Psoas muscle (tissue), 8 donors: Measurements from ENCODE around the gene KIF1A. TPM values are rescaled to one million over a fixed set of nuclear protein-coding genes. Genes with fewer than 3 reads are reported as not detected.

Experiments used
- ATAC-seq, 4 donors: fragments of 200-7000 bp; cut with Tn5 transposase; one replicate each; pipeline ENCODE4 v1.9.1; 2020; ENCODE audit warnings: moderate library complexity in 3 of 4, mild to moderate bottlenecking in 2 of 4
- DNase-seq, 2 donors: peaks; one replicate each; pipeline ENCODE4 v3.0.0-alpha.2; 2020
- H3K27ac ChIP-seq: fragments of 200-600 bp; one replicate; pipeline ENCODE4 v1.8.0; 2022
- H3K27me3 ChIP-seq, 3 donors: fragments of 200-600 bp in 1 of 3; one replicate each; pipeline versions ENCODE4 v1.6.1 to v1.8.0; 2013 to 2022; ENCODE audit warnings: low read length in 2 of 3, mild to moderate bottlenecking in 2 of 3, moderate library complexity in 1 of 3; ENCODE audit not compliant: insufficient read depth in 3 of 3
- H3K36me3 ChIP-seq, 2 donors: fragments of 200-600 bp in 1 of 2; one replicate each; pipeline versions ENCODE4 v1.6.1 to v1.8.0; 2013 to 2022; ENCODE audit warnings: low read depth in 1 of 2, mild to moderate bottlenecking in 1 of 2, moderate library complexity in 1 of 2; ENCODE audit not compliant: insufficient read depth in 1 of 2
- H3K4me1 ChIP-seq: fragments of 200-600 bp; one replicate; pipeline ENCODE4 v1.8.0; 2022
- H3K4me3 ChIP-seq: fragments of 200-600 bp; one replicate; pipeline ENCODE4 v1.8.0; 2022; ENCODE audit warnings: mild to moderate bottlenecking
- H3K9me3 ChIP-seq: fragments of 200-600 bp; one replicate; pipeline ENCODE4 v1.8.0; 2022
- WGBS, 3 donors: extraction: QIAGEN DNeasy Blood & Tissue Kit; methylation state at CpG; one replicate each; pipeline versions ENCODE4 v1.1.6 to v1.1.7; 2013; 5-methylcytosine and 5-hydroxymethylcytosine counted together
- intact Hi-C, 2 donors: fragments of 100-400 bp; cut with DNase I; formaldehyde crosslinking; loops; one replicate each; pipeline versions ENCODE4 v1.11.0 to v1.14.2; 2022
- polyA plus RNA-seq, 3 donors: library from polyadenylated mRNA; stranded (reverse); fragments of 200-250 nt; gene quantifications; one replicate each; pipeline ENCODE4 v1.2.3, GENCODE V29; 2013
- total RNA-seq, 4 donors: library from RNA; stranded (reverse); fragmentation: NEBNext Ultra II Directional in 2 of 4; extraction: Animal tissue kit (Norgen Biotek cat#: 25700) in 2 of 4; gene quantifications; one replicate each; pipeline versions ENCODE4 v1.2.1 to v1.2.4, GENCODE V29; 2021 to 2023
- TF ChIP-seq, protein P1 (sequence below): fragments of 200-600 bp; IDR thresholded peaks from one replicate; pipeline ENCODE4 v1.8.0; 2022; ENCODE audit warnings: antibody characterized with exemption
- donor health status: healthy with polysubstance abuse.
- donor health status: DM: no; HTN: no; CAD: no; lungs with moderate emphysema.
- donor health status: Bipolar disorder and iron deficiency.
- donor health status: healthy.
- donor health status: DM: yes; HTN: yes; CAD: no.
- donor health status: DM: no; HTN: no; CAD: no.
- donor health status: DM: no; HTN: no; CAD: no.
- donor health status: DM: yes; HTN: yes; CAD: no.

Gene KIF1A
- total and polyA plus RNA-seq, 7 donors: 0.01 to 1.2 (median 0.12) TPM; not detected in 2

DNA sequence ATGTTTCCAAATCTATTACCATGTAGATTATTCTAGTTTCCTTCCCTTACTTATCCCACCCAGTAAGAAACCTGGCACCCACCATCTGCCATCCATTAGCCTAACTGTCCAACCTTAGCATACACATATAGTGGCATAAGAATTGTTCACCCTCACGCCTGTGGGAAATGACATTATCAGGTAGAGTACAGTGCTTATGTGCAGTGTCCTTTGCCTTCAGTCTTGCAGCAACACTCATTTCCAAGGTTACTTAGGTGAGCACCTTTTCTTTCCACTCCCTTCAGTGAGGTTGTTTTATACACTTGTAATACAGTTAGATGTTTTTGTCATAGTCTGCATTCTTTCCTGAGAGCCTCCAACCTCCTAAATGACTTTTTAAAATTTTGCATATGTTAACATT is 155.4 kb downstream of the KIF1A start:
- intact Hi-C loops: no loop called here
- no peak for ATAC-seq
- no peak for DNase-seq
- WGBS, 3 donors: 79 to 88% (median 83%) methylated on average over 1 of the region's 1 CpG
- Histone ChIP-seq H3K4me3 (no peak overlapping the region), H3K36me3 (no peaks in the 10 kb centered on the region), H3K27ac (no peak overlapping the region), H3K27me3 (peaks cover 0 to 30% (median 0%) of the 10 kb centered on the region in 3 donors), H3K9me3 (peaks cover 3% of the 10 kb centered on the region), H3K4me1 (no peaks in the 10 kb centered on the region)
- TF ChIP-seq, protein P1, sequence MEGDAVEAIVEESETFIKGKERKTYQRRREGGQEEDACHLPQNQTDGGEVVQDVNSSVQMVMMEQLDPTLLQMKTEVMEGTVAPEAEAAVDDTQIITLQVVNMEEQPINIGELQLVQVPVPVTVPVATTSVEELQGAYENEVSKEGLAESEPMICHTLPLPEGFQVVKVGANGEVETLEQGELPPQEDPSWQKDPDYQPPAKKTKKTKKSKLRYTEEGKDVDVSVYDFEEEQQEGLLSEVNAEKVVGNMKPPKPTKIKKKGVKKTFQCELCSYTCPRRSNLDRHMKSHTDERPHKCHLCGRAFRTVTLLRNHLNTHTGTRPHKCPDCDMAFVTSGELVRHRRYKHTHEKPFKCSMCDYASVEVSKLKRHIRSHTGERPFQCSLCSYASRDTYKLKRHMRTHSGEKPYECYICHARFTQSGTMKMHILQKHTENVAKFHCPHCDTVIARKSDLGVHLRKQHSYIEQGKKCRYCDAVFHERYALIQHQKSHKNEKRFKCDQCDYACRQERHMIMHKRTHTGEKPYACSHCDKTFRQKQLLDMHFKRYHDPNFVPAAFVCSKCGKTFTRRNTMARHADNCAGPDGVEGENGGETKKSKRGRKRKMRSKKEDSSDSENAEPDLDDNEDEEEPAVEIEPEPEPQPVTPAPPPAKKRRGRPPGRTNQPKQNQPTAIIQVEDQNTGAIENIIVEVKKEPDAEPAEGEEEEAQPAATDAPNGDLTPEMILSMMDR: no peak

Other genes with a start within 250 kb of the KIF1A start
- 1 to 10 TPM; 5.0 to 9.9 (median 7.6) TPM for gene CAPN10, start 233.5 kb downstream of the KIF1A start, total RNA-seq
- 10 to 100 TPM in 2 of 3 donors, 1 to 10 TPM in 1; 8.9 to 15.0 (median 13.1) TPM for gene CAPN10, start 233.5 kb downstream of the KIF1A start, polyA plus RNA-seq
- under 1 TPM; 0.36 to 0.92 (median 0.68) TPM for gene GPR35, start 194.7 kb downstream of the KIF1A start, total RNA-seq
- gene GPR35, start 194.7 kb downstream of the KIF1A start, polyA plus RNA-seq: under 1 TPM; 0.30 to 0.89 (median 0.58) TPM
- gene AQP12B, start 137.3 kb downstream of the KIF1A start, total RNA-seq: not detected
- not detected for gene AQP12B, start 137.3 kb downstream of the KIF1A start, polyA plus RNA-seq
- gene AQP12A, start 128.4 kb downstream of the KIF1A start, total RNA-seq: not detected
- gene AQP12A, start 128.4 kb downstream of the KIF1A start, polyA plus RNA-seq: not detected
- under 1 TPM in 1 of 4 donors, not detected in 3; 0.30 TPM for gene AGXT, start 48.6 kb upstream of the KIF1A start, total RNA-seq
- gene AGXT, start 48.6 kb upstream of the KIF1A start, polyA plus RNA-seq: 1 to 10 TPM in 1 of 3 donors, under 1 TPM in 1, not detected in 1; 0.11 to 1.3 TPM
- not detected for gene MAB21L4, start 75.9 kb upstream of the KIF1A start, total RNA-seq
- gene MAB21L4, start 75.9 kb upstream of the KIF1A start, polyA plus RNA-seq: not detected
- not detected for gene CROCC2, start 86.1 kb upstream of the KIF1A start, total RNA-seq
- gene CROCC2, start 86.1 kb upstream of the KIF1A start, polyA plus RNA-seq: under 1 TPM in 1 of 3 donors, not detected in 2; 0.01 TPM
- 10 to 100 TPM in 2 of 4 donors, 1 to 10 TPM in 2; 8.6 to 36.9 (median 11.1) TPM for gene SNED1, start 178.4 kb upstream of the KIF1A start, total RNA-seq
- 1 to 10 TPM; 7.8 to 9.2 (median 9.2) TPM for gene SNED1, start 178.4 kb upstream of the KIF1A start, polyA plus RNA-seq